Measurements from ENCODE around the gene SH3BGRL. TPM values are rescaled to one million over a fixed set of nuclear protein-coding genes. Genes with fewer than 3 reads are reported as not detected.
A peak's percentile ranks its signal among the peaks of the same experiment; 100 is the strongest.

SH3BGRL gene
- total and polyA plus RNA-seq, 2 of the 13 experiments (the other 11 are each of a cell fraction or from before 2014, with no cell fraction given): 8.9 to 11.4 TPM

DNA sequence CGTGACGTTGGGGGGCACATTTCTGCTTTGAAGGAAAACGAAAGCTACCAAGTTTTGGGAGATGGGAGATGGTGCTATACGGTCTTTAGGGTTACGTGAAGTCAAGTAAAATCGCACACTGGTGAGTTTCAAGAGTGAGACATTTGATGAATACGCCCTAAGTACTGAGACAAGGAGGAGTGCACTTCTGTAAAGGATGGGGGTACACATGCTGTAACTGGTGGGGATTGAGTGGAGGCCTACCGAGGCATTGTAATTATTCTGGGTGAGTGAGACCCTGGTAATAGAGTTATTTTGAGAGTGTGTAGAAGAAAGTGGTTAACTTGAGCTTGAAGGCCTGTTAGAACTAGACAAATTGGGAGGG is 536 bp downstream of the SH3BGRL start (continued):
- TF ChIP-seq IRX3 (CRISPR knock-in tag; IDR thresholded peaks at IDR 0.05; ENCODE audit: borderline replicate concordance, low read depth): no peak

DNA sequence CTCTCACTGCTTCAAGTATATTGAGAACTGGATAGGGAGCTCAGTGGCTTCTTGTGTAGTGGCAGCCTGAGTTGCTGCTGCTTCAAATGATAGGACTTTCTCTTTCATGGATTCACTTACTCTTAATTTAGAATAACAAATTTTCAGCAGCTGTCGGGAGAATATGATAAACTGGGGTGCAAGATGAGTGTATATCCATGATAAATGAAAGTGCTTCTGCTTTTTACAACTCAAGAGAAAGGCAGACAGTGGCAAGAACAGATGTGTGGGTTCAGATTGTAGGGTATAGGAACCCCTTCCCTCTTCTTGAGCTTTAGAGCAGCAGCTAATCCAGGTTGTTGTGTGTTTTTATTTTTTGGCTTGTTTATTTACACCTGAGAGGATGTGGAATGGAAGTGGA is 1.0 kb downstream of the SH3BGRL start:
- 65% methylated on average over 1 of the region's 1 CpG for WGBS (ENCODE audit: low lambda C conversion rate)
- Histone ChIP-seq H3K27ac (ENCODE audit: extremely low read length, insufficient read depth, low read length) (no peak overlapping the region), H3K9ac (ENCODE audit: insufficient read depth, low read depth, low read length) (no peak overlapping the region), H3K9me3 (ENCODE audit: low read length) (no peaks in the 10 kb centered on the region), H3K79me2 (ENCODE audit: insufficient read depth, low read length) (no peaks in the 10 kb centered on the region), H3K4me3 (replicated peaks in 1 of 3; ENCODE audit: insufficient read depth in 1 of 3, low read depth in 2 of 3, low read length in 3 of 3) (peak overlapping the region in 1 of 3 experiments; percentile 77; a peak in 2 of 6 replicates), H2AFZ (ENCODE audit: low read length) (no peak overlapping the region), H4K20me1 (ENCODE audit: insufficient read depth, low read length) (no peaks in the 10 kb centered on the region), H3K27me3 (ENCODE audit: control insufficient read depth in 1 of 2, insufficient read depth in 2 of 2, low read length in 2 of 2) (no peaks in the 10 kb centered on the region), H3K4me1 (ENCODE audit: insufficient read depth, low read length) (no peaks in the 10 kb centered on the region), H3K4me2 (ENCODE audit: low read depth, low read length) (peak overlapping the region; percentile 67; the same call in 1 of the 2 replicates), H3K36me3 (replicated peaks in 1 of 2; ENCODE audit: control insufficient read depth in 1 of 2, insufficient read depth in 2 of 2, low read length in 2 of 2) (no peaks in the 10 kb centered on the region)
- ATAC-seq (no peak), FAIRE-seq (no peak), DNase-seq (ENCODE audit: low spot score) (no peak)
- CTCF ChIA-PET (ENCODE audit: low intra/inter-chr PET ratio, low total read pairs): no interaction called here
- POLR2A ChIA-PET: no interaction called here
- in situ Hi-C loops (cut with HindIII; ENCODE audit: extremely low pct_ligation_motif_present, low pct_unique_long_range_greater_than_20kb): no loop called here
- TF ChIP-seq, protein P1, sequence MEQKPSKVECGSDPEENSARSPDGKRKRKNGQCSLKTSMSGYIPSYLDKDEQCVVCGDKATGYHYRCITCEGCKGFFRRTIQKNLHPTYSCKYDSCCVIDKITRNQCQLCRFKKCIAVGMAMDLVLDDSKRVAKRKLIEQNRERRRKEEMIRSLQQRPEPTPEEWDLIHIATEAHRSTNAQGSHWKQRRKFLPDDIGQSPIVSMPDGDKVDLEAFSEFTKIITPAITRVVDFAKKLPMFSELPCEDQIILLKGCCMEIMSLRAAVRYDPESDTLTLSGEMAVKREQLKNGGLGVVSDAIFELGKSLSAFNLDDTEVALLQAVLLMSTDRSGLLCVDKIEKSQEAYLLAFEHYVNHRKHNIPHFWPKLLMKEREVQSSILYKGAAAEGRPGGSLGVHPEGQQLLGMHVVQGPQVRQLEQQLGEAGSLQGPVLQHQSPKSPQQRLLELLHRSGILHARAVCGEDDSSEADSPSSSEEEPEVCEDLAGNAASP (CRISPR knock-in tag; IDR thresholded peaks at IDR 0.05; ENCODE audit: borderline replicate concordance): no peak
- TF ChIP-seq ZSCAN29 (CRISPR knock-in tag; conservative IDR thresholded peaks at IDR 0.05): no peak
- no peak for TF ChIP-seq ZNF343 (CRISPR knock-in tag; IDR thresholded peaks at IDR 0.05)
- TF ChIP-seq, protein P2, sequence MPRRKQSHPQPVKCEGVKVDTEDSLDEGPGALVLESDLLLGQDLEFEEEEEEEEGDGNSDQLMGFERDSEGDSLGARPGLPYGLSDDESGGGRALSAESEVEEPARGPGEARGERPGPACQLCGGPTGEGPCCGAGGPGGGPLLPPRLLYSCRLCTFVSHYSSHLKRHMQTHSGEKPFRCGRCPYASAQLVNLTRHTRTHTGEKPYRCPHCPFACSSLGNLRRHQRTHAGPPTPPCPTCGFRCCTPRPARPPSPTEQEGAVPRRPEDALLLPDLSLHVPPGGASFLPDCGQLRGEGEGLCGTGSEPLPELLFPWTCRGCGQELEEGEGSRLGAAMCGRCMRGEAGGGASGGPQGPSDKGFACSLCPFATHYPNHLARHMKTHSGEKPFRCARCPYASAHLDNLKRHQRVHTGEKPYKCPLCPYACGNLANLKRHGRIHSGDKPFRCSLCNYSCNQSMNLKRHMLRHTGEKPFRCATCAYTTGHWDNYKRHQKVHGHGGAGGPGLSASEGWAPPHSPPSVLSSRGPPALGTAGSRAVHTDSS (CRISPR knock-in tag; conservative IDR thresholded peaks at IDR 0.05): no peak
- intact Hi-C loops (cut with micrococcal nuclease; ENCODE audit: unreplicated experiment): loop anchor here (10.0 kb wide), 1 partner anchor 388 kb away; no protein-coding TSS in a partner anchor
- no TSS peak for BruUV-seq (replicated peaks)

Measured in HepG2 (cell line).